Neural cell (in vitro differentiated cells): ENCODE data around the gene REV3L. TPM values are rescaled to one million over a fixed set of nuclear protein-coding genes. Genes with fewer than 3 reads are reported as not detected.

Experiments used
- H2AFZ ChIP-seq: fragments of 200-600, 300-800 bp; sonication (generic), shearing (Covaris generic); 2 replicates; pipeline ENCODE4 v1.6.0; 2014; ENCODE audit warnings: low read depth, mild to moderate bottlenecking, antibody characterized with exemption, low read length, moderate library complexity
- H3F3A ChIP-seq: fragments of 200-600 bp; shearing (Covaris generic); 2 replicates; pipeline ENCODE4 v1.6.1; 2016; ENCODE audit warnings: mild to moderate bottlenecking, moderate library complexity, mixed read lengths, antibody characterized with exemption, low read length; ENCODE audit not compliant: insufficient read depth, poor library complexity, severe bottlenecking
- H3K27ac ChIP-seq: fragments of 200-600, 300-800 bp; sonication (generic), shearing (Covaris generic); 2 replicates; pipeline ENCODE4 v1.5.1; 2014; ENCODE audit warnings: mild to moderate bottlenecking, low read length, moderate library complexity
- H3K27me3 ChIP-seq: fragments of 300-800, 200-600 bp; sonication (generic), shearing (Covaris generic); 2 replicates; pipeline ENCODE4 v1.6.0; 2014; ENCODE audit warnings: mild to moderate bottlenecking, low read depth, low read length, moderate library complexity; ENCODE audit not compliant: insufficient read depth
- H3K36me3 ChIP-seq: fragments of 300-800, 200-600 bp; sonication (generic), shearing (Covaris generic); 2 replicates; pipeline ENCODE4 v1.5.1; 2014; ENCODE audit warnings: mild to moderate bottlenecking, antibody characterized with exemption, low read length, moderate library complexity; ENCODE audit not compliant: insufficient read depth
- H3K4me2 ChIP-seq: fragments of 300-800, 200-600 bp; sonication (generic), shearing (Covaris generic); 2 replicates; pipeline ENCODE4 v1.6.0; 2014; ENCODE audit warnings: mild to moderate bottlenecking, low read length
- H3K4me3 ChIP-seq: fragments of 300-800, 200-600 bp; sonication (generic), shearing (Covaris generic); 2 replicates; pipeline ENCODE4 v1.5.1; 2014; ENCODE audit warnings: mild to moderate bottlenecking, low read length, moderate library complexity
- H3K79me2 ChIP-seq: fragments of 200-600 bp; shearing (Covaris generic); replicated peaks from 2 replicates; pipeline ENCODE4 v1.6.0; 2014; ENCODE audit warnings: mild to moderate bottlenecking, low read length, moderate library complexity; ENCODE audit not compliant: insufficient read depth
- H3K9ac ChIP-seq: fragments of 300-800, 200-600 bp; sonication (generic), shearing (Covaris generic); 2 replicates; pipeline ENCODE4 v1.6.1; 2016; ENCODE audit warnings: mild to moderate bottlenecking, low read length, mixed read lengths
- H3K9me2 ChIP-seq: fragments of 200-600 bp; shearing (Covaris generic); 2 replicates; pipeline ENCODE4 v1.6.1; 2016; ENCODE audit warnings: mild to moderate bottlenecking, low read length, mixed read lengths; ENCODE audit not compliant: insufficient read depth
- H3K9me3 ChIP-seq: fragments of 200-600, 300-800 bp; sonication (generic), shearing (Covaris generic); 2 replicates; pipeline ENCODE4 v1.6.1; 2016; ENCODE audit warnings: mild to moderate bottlenecking, mixed run types, low read length, moderate library complexity, mixed read lengths
- H4K20me1 ChIP-seq: fragments of 200-600 bp; shearing (Covaris generic); 2 replicates; pipeline ENCODE4 v1.6.1; 2016; ENCODE audit warnings: mild to moderate bottlenecking, mixed run types; ENCODE audit not compliant: insufficient read depth
- EP300 ChIP-seq: fragments of 450-650 bp; conservative IDR thresholded peaks from 2 replicates; pipeline ENCODE4 v1.6.1; 2014; ENCODE audit warnings: antibody characterized with exemption, mild to moderate bottlenecking, moderate library complexity; ENCODE audit not compliant: poor library complexity, severe bottlenecking
- EZH2 ChIP-seq: fragments of 200-600, 300-800 bp; shearing (Covaris generic), sonication (generic); IDR thresholded peaks from 2 replicates; pipeline ENCODE4 v1.6.1; 2014; ENCODE audit warnings: antibody characterized with exemption, low read length, borderline replicate concordance, mild to moderate bottlenecking; ENCODE audit not compliant: insufficient read depth, poor library complexity, severe bottlenecking
- MXI1 ChIP-seq: fragments of 450-650 bp; conservative IDR thresholded peaks from 2 replicates; pipeline ENCODE4 v1.6.1; 2014; ENCODE audit warnings: antibody characterized with exemption, mild to moderate bottlenecking; ENCODE audit not compliant: poor library complexity, severe bottlenecking
- POLR2AphosphoS5 ChIP-seq: IDR thresholded peaks from 2 replicates; pipeline ENCODE4 v1.6.1; 2012
- RAD21 ChIP-seq: fragments of 450-650 bp; conservative IDR thresholded peaks from 2 replicates; pipeline ENCODE4 v1.6.1; 2014; ENCODE audit warnings: antibody characterized with exemption, mild to moderate bottlenecking, moderate library complexity
- SMC3 ChIP-seq: fragments of 450-650 bp; conservative IDR thresholded peaks from 2 replicates; pipeline ENCODE4 v1.6.1; 2014; ENCODE audit warnings: antibody characterized with exemption, mild to moderate bottlenecking, moderate library complexity; ENCODE audit not compliant: poor library complexity
- TAF1 ChIP-seq: IDR thresholded peaks from 2 replicates; pipeline ENCODE4 v1.6.1; 2012; ENCODE audit warnings: low read depth
- polyA plus RNA-seq: library from polyadenylated mRNA; depleted of rRNA; stranded (reverse); fragments of >200 nt; gene quantifications from 2 replicates; pipeline ENCODE4 v1.2.3, GENCODE V29; 2014
- TF ChIP-seq, protein P1 (sequence below): fragments of 450-650 bp; IDR thresholded peaks from 2 replicates; pipeline ENCODE4 v1.5.1; 2014; ENCODE audit warnings: antibody characterized with exemption, mild to moderate bottlenecking, moderate library complexity; ENCODE audit not compliant: poor library complexity, severe bottlenecking
- TF ChIP-seq, protein P2 (sequence below): IDR thresholded peaks from 2 replicates; pipeline ENCODE4 v1.6.1; 2012; ENCODE audit warnings: borderline replicate concordance

The REV3L gene
- polyA plus RNA-seq, 1 donor from 2014 or later = 60.2 TPM

DNA sequence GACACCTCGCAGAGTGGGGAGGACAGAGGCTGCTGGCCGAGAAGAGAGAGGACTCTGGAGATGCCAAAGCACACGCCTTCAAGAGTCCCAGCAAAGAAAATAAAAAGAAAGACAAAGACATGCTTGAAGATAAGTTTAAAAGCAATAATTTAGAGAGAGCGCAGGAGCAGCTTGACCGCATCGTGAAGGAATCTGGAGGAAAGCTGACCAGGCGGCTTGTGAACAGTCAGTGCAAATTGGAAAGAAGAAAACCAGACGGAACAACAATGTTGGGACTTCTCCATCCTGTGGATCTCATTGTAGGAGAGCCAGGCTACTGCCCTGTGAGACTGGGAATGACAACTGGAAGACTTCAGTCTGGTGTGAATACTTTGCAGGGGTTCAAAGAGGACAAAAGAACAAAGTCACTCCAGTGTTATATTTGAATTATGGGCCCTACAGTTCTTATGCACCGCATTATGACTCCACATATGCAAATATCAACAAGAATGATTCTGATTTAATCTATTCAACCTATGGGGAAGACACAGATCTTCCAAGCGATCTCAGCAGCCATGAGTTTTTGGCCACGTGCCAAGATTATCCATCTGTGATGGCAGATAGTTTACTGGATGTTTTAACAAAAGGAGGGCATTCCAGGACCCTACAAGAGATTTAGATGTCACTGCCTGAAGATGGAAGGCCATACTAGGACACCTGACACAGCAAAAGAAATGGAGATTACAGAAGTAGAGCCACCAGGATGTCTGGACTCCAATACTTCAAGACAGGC, 52.2 kb downstream of the REV3L start:
- Histone ChIP-seq H3F3A (no peaks in the 10 kb centered on the region), H3K4me3 (no peak overlapping the region), H3K9me3 (no peaks in the 10 kb centered on the region), H3K27me3 (no peaks in the 10 kb centered on the region), H3K9me2 (no peaks in the 10 kb centered on the region), H3K4me2 (no peak overlapping the region), H2AFZ (no peak overlapping the region), H3K79me2 (peaks cover 61% of the 10 kb centered on the region), H3K9ac (no peak overlapping the region), H3K36me3 (no peaks in the 10 kb centered on the region), H4K20me1 (no peaks in the 10 kb centered on the region), H3K27ac (no peak overlapping the region)
- TF ChIP-seq TAF1 = no peak
- TF ChIP-seq POLR2AphosphoS5 = no peak
- TF ChIP-seq, protein P1, sequence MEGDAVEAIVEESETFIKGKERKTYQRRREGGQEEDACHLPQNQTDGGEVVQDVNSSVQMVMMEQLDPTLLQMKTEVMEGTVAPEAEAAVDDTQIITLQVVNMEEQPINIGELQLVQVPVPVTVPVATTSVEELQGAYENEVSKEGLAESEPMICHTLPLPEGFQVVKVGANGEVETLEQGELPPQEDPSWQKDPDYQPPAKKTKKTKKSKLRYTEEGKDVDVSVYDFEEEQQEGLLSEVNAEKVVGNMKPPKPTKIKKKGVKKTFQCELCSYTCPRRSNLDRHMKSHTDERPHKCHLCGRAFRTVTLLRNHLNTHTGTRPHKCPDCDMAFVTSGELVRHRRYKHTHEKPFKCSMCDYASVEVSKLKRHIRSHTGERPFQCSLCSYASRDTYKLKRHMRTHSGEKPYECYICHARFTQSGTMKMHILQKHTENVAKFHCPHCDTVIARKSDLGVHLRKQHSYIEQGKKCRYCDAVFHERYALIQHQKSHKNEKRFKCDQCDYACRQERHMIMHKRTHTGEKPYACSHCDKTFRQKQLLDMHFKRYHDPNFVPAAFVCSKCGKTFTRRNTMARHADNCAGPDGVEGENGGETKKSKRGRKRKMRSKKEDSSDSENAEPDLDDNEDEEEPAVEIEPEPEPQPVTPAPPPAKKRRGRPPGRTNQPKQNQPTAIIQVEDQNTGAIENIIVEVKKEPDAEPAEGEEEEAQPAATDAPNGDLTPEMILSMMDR = no peak
- TF ChIP-seq, protein P2, sequence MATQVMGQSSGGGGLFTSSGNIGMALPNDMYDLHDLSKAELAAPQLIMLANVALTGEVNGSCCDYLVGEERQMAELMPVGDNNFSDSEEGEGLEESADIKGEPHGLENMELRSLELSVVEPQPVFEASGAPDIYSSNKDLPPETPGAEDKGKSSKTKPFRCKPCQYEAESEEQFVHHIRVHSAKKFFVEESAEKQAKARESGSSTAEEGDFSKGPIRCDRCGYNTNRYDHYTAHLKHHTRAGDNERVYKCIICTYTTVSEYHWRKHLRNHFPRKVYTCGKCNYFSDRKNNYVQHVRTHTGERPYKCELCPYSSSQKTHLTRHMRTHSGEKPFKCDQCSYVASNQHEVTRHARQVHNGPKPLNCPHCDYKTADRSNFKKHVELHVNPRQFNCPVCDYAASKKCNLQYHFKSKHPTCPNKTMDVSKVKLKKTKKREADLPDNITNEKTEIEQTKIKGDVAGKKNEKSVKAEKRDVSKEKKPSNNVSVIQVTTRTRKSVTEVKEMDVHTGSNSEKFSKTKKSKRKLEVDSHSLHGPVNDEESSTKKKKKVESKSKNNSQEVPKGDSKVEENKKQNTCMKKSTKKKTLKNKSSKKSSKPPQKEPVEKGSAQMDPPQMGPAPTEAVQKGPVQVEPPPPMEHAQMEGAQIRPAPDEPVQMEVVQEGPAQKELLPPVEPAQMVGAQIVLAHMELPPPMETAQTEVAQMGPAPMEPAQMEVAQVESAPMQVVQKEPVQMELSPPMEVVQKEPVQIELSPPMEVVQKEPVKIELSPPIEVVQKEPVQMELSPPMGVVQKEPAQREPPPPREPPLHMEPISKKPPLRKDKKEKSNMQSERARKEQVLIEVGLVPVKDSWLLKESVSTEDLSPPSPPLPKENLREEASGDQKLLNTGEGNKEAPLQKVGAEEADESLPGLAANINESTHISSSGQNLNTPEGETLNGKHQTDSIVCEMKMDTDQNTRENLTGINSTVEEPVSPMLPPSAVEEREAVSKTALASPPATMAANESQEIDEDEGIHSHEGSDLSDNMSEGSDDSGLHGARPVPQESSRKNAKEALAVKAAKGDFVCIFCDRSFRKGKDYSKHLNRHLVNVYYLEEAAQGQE = no peak
- TF ChIP-seq RAD21 = no peak
- no peak for TF ChIP-seq MXI1
- TF ChIP-seq EP300 = no peak
- no peak for TF ChIP-seq EZH2
- no peak for TF ChIP-seq SMC3

DNA sequence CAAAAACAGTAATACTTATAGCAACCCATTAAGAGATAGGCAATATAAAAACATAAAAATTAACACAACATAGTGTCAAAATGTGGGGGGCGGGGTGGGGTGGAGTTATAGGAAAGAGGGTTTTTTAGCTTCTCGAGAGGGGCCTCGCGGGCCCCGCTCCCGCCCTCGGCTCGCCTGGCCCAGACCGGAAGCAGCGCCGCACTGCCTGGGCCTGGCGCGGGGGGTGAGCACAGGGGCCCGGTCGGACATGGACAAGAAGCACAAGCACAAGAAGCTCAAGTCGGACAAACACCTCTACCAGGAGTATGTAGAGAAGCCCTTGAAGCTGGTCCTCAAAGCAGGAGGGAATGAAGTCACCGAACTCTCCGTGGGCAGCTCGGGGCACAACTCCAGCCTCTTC, 53.4 kb downstream of the REV3L start:
- H3K36me3 ChIP-seq = no peaks in the 10 kb centered on the region
- no peak for TF ChIP-seq SMC3
- H3K9me2 ChIP-seq = no peaks in the 10 kb centered on the region
- H3K9me3 ChIP-seq = no peaks in the 10 kb centered on the region
- no peak overlapping the region for H3K4me2 ChIP-seq
- H3K9ac ChIP-seq = no peak overlapping the region
- no peak overlapping the region for H2AFZ ChIP-seq
- H3K79me2 ChIP-seq = peaks cover 51% of the 10 kb centered on the region
- no peaks in the 10 kb centered on the region for H3F3A ChIP-seq
- no peak overlapping the region for H3K4me3 ChIP-seq
- no peaks in the 10 kb centered on the region for H3K27me3 ChIP-seq
- H3K27ac ChIP-seq = no peak overlapping the region
- H4K20me1 ChIP-seq = no peaks in the 10 kb centered on the region

DNA sequence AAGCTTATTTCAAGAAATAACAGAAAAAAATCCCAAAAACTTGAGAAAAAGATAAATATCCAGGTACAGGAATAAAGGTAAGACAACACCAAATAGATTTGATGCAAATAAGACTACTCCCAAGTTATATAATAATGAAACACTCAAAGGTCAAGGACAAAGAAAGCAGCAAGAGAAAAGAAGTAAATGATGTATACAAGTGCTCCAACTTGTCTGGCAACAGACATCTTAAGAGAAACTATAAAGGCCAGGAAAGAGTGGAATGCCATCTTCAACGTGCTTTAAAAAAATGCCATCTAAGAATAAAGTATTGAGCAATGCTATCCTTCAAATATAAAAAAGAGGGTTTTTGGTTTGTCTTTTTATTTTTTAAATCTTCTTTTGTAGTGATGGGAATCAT, 54.2 kb downstream of the REV3L start:
- H3K79me2 ChIP-seq = peaks cover 52% of the 10 kb centered on the region
- H3K4me2 ChIP-seq = no peak overlapping the region
- H3K36me3 ChIP-seq = no peaks in the 10 kb centered on the region
- H3F3A ChIP-seq = no peaks in the 10 kb centered on the region
- no peaks in the 10 kb centered on the region for H3K9me2 ChIP-seq
- no peaks in the 10 kb centered on the region for H4K20me1 ChIP-seq
- no peak overlapping the region for H2AFZ ChIP-seq
- TF ChIP-seq SMC3 (no peak), MXI1 (no peak), TAF1 (no peak), EZH2 (no peak), RAD21 (no peak), POLR2AphosphoS5 (no peak), EP300 (no peak)
- TF ChIP-seq, protein P1 = no peak
- TF ChIP-seq, protein P2 = no peak
- no peak overlapping the region for H3K9ac ChIP-seq
- no peak overlapping the region for H3K27ac ChIP-seq
- H3K4me3 ChIP-seq = no peak overlapping the region
- H3K27me3 ChIP-seq = no peaks in the 10 kb centered on the region
- no peaks in the 10 kb centered on the region for H3K9me3 ChIP-seq
